HUDEP-2 (cell line): ENCODE measurements around the gene MYO5B.

Experiments used
- DNase-seq, 76 experiments: peaks; one replicate each; lab custom pipeline; 2025; ENCODE audit not compliant: unreplicated experiment in 76 of 76; lab: John Stamatoyannopoulos, UW

Gene MYO5B

GRCh38 chr18:49976795-49977560 lies 218.0 kb downstream of the MYO5B start:
- DNase-seq: peak in 1 of 76 experiments; percentile 5

DNA sequence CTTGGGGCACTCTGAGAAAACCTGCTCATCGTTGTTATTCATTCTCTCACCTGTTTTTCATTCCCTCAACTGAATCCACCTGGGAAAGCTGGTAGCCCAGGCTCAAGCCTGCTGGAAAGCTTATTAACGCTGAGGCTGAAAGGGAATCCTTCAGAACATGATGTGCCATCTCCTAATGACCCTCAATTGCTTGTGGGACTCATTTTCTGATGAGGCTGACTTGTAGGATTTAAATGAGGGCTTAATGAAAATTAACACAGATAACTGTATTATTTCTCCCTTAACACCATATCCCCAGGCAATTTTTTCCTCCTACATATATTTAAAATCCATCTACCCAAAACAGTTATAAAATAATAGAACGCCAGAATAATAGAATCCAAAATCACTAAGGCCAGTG lies 218.9 kb downstream of the MYO5B start:
- no peak for DNase-seq

DNA sequence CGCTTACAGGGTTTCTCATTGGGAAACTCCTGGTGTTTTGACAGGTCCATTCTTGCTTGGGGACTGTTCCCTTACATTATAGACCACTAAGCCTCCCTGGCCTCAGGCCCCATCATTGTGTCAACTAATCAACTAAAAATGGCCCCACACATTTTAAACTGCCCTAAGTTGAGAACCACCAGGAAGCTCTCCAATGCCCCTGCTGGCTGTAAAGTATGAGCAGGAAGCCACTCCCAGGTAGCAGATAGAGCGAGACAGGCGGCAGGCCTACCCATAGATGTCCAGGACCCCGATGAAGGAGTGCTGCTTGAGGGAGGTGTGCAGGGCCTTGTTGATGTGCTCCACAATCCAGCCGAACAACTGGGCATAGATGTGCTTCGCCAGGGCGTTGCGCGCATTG lies 220.9 kb downstream of the MYO5B start:
- no peak for DNase-seq

DNA sequence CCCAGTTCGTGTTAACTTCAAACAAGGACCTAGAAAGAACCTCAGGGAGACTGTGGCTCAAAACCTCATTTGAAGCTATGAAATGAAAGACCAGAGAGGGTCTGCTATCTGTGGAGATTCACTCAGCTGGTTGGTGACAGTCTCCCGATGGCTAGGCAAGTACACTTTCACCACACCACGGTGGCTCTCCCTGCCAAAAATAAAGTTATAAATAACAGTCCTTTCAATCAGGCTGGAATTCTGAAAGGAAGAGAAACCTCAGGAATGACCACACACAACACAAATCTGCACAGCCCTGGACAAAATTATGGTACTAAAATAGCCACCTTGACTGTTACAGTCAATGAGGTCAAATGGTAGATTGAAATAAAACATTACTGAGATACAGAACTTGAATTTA lies 221.4 kb downstream of the MYO5B start:
- DNase-seq: no peak

DNA sequence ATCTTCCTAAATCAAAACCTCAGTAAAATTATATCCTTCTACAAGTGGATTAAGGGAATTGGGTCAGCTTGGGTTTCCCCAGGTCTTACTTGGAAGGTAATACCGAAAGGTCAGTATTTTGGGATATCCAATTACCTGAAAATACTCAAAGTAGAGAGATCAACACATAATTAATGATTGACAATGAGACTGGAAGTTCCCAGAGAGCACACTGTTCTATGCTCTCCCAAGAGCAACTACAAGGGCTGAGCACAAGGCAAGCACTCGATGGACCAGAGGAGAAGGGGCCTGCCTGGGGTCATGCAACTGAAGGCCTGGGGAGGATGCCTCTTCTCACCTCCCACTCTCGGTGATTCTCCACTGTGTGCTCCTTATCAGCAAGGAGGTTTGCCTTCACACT lies 222.4 kb downstream of the MYO5B start:
- DNase-seq: no peak

GRCh38 chr18:49971462-49971861 lies 223.5 kb downstream of the MYO5B start:
- DNase-seq: no peak

- no peak for DNase-seq
Measured at GRCh38 chr18:49970319-49970718, 224.6 kb downstream of the MYO5B start.

GRCh38 chr18:49968644-49969309 lies 226.2 kb downstream of the MYO5B start:
- no peak for DNase-seq

- DNase-seq: no peak
Measured at GRCh38 chr18:49967636-49968313, 227.2 kb downstream of the MYO5B start.

- no peak for DNase-seq
Measured at GRCh38 chr18:49967171-49967570, 227.8 kb downstream of the MYO5B start.

DNA sequence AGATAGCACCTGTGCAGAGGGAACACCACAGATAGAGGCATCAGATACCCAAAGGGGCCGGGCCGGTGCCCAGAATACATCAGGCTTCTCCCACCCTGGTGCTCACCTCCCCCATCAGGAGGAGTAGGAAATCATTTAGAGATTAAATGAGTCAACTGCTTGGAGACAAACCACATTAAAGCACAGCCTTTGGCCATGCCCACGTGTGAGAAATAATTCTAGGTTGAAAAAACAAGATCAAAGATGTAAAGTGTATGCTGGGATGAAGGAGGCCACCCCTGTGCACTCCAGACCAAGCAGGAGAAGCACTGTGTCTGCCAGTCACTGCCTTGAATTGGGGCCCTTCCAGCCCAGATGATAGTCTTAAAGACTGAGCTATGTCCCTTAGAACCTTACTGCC lies 228.9 kb downstream of the MYO5B start:
- no peak for DNase-seq

GRCh38 chr18:49963217-49963616 lies 231.7 kb downstream of the MYO5B start:
- no peak for DNase-seq

GRCh38 chr18:49961271-49961670 lies 233.7 kb downstream of the MYO5B start:
- no peak for DNase-seq

DNA sequence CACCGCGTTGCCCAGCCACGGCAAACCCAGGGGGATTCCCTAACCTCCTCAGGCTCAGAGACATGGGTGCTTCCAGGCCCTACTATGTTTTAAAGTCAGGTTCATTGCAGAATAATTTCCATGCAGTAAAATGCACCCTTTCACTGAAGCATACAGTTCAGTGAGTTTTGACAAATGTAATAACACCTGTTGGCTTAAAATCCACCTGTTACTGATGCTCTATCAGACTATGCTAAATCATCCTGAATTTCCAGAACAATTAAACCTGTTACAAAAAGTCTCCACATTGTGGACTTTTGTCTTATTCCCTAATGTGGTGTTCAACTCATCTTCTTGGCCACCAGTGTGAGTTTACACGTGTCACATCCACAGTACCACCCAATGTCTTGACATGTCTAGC lies 234.6 kb downstream of the MYO5B start:
- no peak for DNase-seq

GRCh38 chr18:49959176-49959575 lies 235.8 kb downstream of the MYO5B start:
- no peak for DNase-seq

GRCh38 chr18:49955263-49955662 lies 239.7 kb downstream of the MYO5B start:
- no peak for DNase-seq

GRCh38 chr18:49953391-49953790 lies 241.6 kb downstream of the MYO5B start:
- no peak for DNase-seq

GRCh38 chr18:49949951-49950395 lies 245.0 kb downstream of the MYO5B start:
- no peak for DNase-seq

DNA sequence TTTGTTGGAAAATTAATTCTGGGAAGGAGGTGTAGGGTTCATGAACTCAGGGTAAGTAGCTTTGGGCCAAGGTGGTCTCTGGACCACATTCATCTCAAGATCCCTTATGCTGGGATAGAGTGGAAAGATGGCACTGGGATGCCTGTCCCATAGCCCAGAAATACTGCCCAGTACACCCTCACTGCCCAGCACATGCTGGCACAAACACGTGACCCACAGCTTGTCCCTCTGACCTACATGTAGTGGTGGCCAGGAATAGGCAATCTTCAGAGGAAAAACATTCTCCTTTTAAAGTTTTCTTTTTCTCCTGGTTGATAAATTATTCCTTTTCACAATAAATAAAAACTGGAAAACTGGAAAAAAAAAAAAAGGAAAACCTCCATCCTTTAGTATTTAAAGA lies 246.0 kb downstream of the MYO5B start:
- no peak for DNase-seq

GRCh38 chr18:49944663-49945062 lies 250.3 kb downstream of the MYO5B start:
- peak in 2 of 76 experiments; percentile 1 to 6 for DNase-seq

GRCh38 chr18:49936821-49937220 lies 258.1 kb downstream of the MYO5B start:
- DNase-seq: no peak

- DNase-seq: no peak
Measured at GRCh38 chr18:49935215-49935614, 259.7 kb downstream of the MYO5B start.
